NCI-H1105 treated with DMSO at 0.1 percent for 48 hours (cell line): ENCODE results near the gene AP1S1.

Experiments
- DNase-seq: peaks from one replicate; lab custom pipeline; 2025; lab: John Stamatoyannopoulos, UW

The AP1S1 gene

DNA sequence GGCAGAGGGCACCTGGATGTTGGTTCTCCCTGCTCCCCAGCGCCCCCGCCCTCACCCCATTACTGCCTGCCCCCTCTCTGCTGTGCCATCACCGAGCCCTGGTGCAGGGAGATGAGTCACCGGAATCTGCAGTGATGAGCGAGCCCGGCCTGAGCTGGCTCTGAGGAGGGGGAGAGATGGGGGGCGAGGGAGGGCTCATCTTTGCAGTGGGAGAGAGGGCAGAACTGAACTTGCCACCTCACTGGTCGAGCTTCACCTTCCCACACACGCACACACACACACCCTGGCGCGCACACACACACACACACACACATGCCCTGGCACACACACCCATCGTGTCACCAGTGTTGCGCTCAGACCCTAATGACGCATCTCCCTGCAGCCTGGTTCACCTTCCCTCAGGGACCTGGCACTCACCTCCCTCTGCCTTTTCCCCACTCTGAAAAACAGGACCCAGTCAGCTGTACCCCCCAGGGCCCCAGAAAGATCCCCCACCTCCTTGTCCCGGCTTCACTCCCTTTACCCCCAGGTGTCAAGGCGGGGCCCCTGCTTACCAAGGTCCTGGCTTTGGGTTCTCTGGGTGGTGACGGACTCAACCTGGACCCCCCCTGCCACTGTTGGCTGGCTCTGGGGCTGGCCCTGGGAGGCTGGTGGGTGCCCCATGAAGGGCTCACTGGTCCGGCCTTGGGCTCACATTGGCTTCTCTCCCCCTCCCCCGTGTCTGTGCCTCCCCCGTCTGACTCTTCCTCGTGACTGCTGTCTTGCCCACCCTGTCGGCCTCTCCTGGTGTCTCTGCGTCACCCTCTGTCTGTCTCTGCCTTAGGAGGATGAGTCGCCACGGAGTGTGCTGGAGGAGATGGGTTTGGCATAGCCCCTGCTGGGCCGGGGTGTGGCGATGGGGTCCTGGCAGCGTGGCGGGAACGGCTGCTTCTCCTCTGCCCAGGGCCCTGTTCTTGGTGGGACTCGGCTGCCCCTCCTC, 5.7 kb downstream of the AP1S1 start:
- DNase-seq: no peak

DNA sequence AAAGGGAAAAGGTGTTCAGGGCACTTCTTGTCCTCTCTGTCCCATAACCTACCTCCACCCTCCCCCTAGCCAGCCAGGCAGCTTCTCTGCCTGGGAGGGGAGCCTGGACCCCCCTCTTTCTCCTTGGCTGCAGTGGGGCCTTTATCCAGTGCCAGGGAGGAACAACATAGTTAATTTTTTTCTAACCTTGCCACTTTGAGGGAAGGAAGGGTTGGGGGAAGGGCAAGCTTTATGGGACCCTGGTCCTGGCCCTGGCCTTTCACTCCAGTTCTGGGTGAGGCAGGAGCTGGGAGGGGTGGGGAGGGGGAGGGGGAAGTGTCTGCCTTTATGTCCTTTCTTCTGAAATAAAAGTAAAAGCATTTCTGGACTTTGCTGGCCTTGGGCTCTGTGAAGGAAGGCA, 6.6 kb downstream of the AP1S1 start:
- no peak for DNase-seq

DNA sequence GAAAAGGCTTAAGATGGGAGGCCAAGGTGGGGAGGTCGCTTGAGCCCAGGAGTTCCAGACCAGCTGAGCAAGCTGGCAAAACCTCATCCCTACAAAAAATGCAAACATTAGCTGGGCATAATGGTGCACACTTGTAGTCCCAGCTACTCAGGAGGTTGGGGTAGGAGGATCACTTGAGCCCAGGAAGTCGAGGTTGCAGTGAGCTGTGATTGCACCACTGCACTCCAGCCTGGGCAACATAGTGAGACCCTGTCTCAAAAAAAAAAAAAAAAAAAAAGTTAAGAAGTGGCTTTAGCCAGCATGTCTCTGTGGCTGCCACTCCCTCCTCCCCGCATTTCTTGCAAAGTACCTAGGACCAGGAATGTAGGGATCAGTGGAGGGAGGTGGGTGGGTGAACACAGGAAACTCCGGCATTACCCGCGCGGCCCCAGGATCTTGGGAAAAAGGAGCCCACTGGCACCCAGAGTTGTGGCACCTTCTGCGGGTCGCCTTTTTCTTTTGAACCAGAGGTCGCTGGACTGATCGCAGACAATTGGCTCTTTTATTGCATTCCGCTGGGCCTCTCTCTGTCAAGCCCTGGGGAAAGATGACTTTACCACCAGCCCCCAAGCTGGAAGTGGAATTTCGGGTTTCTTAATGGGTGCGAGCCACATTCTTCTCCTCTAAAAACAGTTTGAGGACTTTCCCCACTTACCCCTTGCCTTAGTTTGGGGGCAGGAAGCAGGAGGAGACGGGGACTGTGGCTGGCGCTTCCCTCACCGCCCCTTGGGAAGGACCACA, 7.6 kb downstream of the AP1S1 start:
- no peak for DNase-seq

DNA sequence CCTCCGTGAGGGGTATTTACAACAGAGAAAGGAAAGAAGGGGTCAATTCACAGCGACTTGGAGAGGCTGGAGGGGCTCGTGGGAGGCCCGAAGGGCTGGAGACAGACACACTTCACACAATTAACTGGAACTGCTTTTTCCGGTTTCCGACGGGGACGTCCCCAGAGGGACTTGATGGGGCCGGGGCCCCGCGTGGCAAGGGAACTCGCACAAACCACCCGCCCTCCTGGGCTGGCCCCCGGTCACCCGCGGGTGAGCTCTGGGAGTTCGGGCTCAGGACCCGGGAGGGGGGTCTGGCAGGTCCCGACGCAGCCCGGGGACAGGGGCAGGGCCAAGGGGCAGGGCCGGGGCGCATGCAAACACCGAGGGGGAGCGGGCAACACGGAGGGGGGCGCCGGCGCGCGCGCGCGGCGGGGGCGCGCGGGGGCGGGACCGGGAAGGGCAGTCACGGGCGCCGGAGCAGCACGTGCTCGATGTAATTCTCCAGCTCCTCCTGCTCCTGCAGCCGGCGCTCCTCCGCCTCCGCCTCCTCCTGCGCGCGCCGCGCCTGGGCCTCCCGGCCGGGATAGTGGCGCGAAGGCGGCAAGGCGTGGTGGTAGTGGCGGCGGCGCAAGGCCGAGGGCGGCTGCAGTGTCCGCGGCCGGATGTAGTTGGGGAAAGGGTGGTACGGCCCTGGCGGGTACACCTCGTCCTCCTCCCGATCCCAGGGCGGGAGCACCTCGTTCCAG, 8.4 kb downstream of the AP1S1 start:
- peak; percentile 60 for DNase-seq

DNA sequence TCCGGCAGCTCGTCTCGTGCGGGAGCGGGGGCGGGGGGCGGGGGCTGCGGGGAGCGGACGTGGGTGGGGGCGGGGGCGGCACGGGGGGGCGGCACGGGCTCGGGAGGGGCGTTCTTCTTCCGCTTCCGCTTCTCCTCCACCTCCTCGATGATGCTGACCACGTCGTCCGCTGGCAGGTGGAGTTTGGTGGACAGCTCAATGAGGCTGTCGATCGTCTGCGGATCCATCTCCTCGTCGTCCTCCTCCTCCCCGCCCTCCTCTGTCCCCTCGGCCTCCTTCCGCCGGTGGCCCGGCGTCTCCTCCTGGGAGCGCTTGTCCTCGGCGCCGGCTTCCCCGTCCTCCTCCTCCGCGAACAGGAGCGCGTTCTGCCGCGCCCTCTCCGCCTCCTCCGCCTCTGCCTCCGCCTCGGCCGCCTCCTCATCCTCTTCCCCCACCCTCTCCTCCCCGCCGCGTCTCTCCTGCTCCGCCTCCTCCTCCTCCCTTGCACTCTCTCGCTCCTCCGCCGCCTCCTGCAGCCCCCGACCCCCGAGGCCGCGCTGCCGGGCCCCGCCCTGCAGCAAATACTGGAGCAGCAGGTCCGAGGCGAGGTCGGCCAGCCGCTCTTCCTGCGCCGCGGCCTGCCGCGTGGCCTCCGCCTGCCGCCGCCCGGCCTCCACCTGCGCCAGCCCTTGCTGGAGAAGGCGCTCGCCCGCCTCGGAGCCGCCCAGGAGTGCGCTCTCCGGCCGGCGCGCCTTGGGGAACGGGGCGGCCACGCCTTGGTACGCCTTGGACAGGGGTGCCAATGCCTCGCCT, 9.2 kb downstream of the AP1S1 start:
- DNase-seq: peak; percentile 54

DNA sequence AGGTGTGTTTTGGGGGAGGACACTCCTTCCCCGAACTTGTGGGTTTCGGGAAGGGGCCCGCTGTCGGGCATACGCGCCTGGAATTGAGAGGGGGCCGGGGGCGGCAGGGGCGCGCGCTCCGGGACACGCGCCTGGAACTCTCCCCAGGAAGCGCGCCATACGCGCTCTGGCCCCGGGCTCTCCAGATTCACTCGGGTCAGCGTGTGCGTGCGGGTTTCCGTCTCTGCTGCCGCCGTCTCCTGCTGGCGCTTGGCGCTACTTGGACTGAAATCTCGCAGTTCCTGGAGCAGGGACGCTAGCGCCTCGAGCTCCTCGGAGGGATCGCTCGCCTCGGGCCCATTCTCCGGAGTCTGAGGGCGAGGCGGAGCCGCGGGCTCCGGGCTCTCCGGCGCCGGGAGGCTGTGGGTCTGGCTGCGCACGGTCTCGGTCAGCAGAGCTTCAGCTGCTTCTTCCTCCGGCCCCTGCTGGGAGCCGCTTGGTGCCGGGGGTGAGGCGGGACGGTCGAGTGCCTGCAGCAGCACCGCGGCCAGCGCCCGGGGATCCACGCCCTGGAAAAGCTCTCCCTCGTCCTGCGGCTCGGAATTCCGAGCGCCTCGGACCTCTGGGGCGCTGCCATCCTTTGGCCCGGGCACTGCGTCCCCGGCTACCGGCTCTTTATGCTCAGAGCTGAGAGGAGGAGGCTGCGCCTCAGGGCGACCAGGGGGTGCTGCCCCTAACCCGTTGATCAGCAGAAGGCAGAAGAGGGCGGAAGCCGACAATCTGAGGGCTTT, 10.0 kb downstream of the AP1S1 start:
- DNase-seq: no peak

DNA sequence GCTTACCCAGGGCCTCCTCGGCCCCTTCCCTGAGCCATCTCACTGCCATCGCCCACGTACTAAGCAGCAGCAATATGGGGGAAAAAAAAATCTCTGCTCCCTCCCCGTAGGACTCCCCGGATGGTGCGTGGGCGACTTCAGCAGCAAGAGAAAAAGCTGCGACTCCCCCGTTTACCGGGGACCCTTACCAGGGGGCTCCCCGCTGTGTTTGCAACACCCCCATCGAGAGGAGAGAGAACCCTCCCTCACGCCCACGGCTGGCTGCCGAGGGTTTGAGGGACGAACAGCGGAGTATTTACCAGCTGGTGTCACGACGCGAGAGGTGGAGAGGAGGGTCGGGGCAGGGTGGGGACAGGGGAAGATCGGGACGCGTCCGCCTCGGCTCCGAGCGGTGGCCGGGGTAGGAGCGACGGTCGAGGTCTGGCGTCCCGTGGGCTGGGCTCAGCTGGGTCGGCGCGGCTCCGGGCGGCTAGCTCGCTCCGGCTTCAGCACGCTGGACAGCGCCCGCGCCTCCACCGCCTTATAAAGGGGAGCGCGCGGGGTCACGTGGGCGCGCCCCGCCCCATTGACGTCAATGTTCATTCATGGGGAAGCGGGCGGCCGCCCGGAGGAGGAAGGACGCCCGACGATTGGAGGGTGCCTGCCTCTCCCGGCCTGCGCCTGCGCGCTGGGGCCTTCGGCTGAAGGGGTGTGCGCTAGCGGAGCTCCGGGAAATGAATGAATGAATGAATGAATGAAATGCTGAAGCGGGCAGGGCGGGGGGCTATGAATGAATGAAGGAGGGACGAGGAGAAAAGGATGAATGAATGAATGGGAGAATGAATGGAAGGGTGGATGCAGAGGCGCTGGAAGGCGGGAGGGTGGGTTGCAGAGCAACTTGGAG, 11.0 kb downstream of the AP1S1 start, which contains the start of gene VGF:
TSS of gene VGF (minus strand) at position 495 of the 883 bp plus-strand sequence. CDS start 726 bp downstream, outside the sequence.
- peak; percentile 89 for DNase-seq

DNA sequence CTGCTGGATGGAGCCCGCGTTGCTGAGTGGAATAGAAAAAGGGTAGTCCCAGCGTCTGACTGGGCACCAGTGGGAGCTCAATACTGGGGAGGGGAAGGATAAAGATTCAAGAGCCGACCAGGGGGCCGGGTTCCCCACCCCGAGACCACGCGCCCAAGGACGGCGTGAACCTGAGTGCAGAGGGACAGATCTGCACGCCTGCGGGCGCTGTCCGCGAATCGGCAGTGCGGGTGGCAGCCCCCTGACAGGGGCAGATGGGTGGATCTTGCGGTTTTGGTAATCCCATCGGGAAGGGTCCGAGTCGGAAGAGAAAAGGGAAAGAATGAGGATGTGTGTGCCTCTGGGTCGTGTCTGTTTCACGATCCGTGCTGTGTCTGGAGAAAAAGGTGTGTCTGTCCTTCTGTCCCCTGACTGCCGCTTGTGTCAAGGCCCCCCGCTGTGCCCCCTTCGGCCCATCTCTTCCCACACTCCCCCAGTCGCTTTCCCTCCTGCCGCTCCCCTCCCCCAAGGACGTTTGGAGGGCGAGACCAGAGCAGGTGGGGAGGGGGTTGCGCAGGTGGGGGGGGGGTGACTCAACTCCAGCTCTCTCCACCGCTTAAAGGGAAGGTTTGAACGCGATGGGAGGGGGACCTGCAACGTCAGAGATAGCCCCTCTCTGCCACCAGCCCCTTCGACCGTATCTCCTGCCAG, 11.8 kb downstream of the AP1S1 start:
- DNase-seq: no peak

DNA sequence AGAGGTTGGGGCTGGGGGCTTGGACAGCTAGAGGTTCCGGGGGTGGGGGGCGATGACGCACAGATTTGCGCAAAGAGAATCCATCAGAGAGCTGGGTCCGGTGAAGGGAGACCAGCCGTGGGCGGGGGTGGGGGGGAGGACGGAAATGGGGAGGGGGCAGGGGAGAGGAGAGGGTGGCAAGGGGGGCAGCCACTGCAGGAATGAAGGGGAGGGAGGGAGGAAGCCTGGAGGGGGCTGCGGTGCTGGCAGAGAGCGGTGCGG, 12.3 kb downstream of the AP1S1 start:
- DNase-seq: no peak

DNA sequence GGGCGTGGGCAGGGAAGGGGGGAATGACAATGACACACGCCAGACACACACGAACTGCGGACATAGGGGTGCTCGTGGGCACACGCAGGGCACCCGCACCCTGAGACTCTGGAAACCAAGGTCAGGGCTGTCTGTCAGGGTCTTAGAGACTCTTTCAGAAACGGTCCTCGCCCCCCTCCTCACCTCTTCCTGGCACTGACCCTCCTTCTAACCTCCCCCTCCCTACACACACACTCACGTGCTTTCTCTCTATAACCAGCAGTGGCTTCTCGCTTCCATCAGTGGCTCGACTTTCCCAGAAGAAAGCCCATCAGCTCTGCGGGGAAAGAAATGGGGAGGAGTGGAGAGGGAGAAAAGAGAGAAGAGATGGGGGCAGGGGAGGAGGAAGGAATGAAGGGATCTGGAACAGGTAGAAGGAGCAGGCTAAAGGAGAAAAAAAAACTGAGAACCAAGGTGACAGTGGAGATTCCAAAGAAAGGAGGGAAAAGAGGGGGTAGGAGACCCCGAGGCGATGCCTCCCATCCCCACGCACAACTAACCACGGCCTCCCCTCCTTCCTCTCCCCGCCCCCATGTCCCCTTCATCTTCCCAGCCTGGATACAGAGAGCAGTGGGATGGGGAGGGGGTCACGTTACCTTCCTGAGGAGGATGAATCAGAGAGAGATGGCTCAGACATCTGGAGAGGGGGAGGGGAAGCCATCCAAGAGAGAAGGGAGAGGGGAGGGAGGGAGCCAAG, 12.8 kb downstream of the AP1S1 start:
- no peak for DNase-seq

DNA sequence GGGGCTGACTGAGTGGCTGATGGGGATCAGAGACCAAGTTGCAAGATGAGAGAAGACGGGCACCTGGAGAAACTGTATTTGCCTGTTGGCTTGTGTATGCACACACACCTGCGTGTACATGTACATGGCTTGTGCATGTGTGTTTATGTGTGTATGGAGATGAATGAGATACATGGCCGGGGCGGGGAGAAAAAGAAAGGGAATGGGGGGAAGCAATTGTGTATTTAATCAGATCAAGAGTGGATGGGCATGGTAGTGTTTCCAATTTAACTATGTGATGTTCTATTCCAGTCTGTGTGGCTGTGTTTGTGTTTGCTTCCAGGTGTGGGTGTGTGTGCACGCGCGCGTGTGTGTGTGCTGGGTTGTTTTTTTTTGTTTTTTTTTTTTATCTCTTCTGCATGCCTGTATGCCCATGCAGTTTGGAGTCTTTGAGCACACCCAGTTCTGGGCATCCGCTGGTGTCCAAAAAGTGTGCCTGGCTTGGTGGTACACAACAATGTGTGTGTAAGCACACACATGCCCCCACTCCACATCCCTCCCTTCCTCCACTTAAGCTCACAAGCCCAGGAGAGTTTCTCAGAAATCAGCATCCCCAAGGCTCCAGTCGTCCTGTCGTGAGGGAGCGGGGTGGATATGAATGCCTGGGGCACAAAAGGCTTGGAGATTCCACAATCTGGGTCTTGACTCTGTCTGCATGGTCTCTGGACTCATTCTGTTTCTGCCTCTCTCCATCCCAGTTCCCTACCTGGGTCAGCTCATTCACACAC, 13.6 kb downstream of the AP1S1 start:
- no peak for DNase-seq

DNA sequence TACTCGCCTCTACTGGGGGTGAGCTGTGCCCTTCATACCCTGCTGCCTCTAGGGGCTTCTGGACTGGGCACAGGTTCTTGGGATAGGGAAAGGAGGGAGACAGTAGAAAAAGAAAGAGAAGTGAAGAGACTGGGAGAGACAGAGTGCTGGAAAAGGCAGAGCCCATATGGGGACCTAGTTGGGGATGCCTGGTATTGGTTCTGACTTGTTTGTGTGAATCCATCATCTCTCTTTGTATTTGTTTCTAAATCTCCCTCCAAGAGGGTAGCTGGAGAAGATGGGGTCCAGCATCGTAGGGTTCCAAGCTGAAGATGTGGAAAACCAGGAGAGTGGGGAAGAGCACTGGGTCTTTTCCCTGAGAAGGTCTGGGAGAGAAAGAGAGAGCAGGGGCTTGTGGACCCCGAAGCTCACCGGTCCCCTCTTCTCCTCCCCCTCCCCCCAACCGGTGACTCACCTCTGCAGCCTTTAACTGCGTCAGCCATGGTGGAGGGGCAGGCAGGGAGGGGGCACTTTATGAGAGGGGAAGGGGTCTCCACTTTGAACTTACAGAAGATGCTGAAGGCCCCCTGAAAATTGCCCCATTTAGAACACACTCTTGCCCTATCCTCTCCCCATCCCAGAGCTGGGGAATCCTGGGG, 14.3 kb downstream of the AP1S1 start:
- no peak for DNase-seq

DNA sequence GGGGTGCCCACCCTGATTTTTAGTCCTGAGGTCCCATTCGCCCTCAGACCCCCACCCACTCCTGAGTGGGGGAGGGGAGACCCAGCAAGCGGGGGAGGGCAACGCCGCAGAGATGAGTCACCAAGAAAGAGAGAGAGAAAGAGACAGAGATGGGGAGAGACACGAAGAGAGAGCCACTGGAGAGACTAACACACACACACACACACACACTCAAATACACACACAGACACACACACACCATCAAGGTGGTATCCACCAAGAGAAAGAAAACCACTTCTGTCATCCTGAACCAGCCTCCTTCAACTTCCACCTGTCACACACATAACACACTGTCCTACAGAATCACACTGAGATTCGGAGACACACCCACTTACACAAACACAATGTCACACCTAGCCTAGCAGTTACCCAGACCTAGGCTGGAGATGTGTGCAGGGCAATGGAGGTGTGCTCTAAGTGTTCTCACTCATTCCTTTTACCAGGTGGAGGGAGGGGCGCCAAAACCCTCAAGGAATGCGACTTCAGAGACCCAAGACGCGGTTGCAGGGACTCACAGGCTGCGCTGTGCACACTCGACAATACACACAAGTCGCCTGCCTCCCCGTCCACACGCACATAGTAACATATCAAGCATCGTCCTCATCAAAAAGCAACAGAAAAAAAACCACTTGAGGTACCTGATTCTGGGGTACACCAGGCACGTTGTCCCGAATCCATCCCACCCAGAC, 15.0 kb downstream of the AP1S1 start:
- DNase-seq: no peak

DNA sequence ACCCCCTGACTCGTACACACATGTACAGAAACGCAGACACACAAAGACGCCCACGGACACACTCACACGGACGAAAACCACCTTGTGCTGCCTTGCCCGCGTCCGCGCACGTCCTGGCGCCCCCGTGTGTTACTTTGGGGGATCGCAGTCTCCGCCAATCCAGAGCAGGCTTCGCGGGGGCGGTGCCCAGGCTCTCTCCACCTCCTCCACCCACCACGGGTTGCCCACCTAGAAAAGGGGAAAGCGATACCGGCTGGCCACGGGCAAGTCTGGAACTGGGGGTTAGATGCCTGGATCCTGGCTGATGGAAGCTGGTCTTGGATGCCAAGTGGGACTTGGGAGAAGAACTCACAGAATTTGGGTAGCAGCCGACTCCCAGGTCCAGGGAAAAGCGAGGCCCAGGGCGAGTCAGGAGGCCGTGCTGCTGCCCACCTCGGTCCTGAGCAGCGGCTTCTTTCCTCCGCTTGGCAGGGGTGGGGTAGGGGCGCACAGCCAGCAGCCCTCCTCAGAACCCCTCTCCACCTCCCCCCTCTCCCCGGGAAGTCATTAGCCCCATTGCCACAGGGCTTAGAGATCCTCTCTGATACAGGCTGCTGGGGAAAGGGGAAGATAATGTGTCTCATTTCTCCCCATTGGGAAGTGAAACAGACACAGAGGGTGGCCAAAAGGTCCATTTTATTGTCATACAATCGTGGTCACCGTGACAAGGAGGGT, 15.7 kb downstream of the AP1S1 start:
- DNase-seq: peak; percentile 55

DNA sequence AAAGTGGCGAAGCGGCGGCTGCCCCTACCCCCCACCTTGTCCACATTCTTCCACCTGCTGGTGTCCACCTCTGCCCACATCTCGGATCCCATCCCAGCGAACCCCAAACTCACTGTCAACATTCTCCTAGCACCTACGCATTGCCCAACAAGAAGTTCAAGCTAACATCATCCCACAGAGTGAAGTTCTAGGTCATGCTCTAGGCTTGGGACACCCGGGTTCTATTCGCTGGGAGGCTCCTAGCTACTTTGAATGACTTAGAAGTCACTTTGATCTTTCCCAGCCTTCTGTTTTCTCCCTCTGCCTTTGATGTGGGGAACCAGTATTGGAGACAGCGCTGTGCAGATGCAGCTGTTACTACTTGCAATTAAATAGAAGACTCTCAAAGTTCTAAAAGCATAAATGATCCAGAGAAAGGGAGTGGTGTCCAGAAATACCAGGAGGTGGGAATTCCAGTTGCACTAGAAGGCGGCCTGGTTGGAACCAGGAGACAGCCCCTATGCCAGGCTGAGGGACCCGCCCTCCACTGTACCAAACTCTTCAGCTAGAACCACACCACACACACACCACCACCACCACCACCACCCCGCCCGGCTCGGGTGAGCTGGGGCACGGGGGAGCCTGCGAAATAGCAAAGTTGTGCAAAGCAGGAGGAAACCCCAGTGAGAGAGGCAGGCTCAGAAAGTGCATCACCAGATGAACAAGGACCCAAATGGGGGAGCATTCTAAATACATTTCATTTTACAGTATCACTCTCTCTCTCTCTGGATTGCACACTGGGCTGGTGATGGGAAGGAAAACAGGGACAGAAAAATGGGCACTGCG, 16.6 kb downstream of the AP1S1 start:
- no peak for DNase-seq
